HL-60/S4 treated with phorbol 12-myristate 13-acetate at 8.2 ng/mL for 4 days and 3 days (cell line): ENCODE results near the gene PCDHGB2.
"Not testable (repeated sequence)": the region's sequence is repeated elsewhere in the genome, so short reads cannot be mapped to it uniquely, and the experiment has no call there.

ENCODE experiments used
- in situ Hi-C: fragments of 300-500 bp; cut with MboI; formaldehyde crosslinking; loops from 2 replicates; pipeline ENCODE4 v1.15.0; 2022; ENCODE audit warnings: low sequenced_read_pairs

PCDHGB2 gene

GRCh38 chr5:141383345-141383744 lies 23.6 kb downstream of the PCDHGB2 start:
- in situ Hi-C loops = no loop called here

GRCh38 chr5:141384471-141385267 lies 24.9 kb downstream of the PCDHGB2 start:
- in situ Hi-C loops = no loop called here

- in situ Hi-C loops = not testable (repeated sequence)
Observed at GRCh38 chr5:141387557-141388311, 27.9 kb downstream of the PCDHGB2 start, which contains the start of gene PCDHGB4. Gene PCDHGB4 (plus strand): TSS chr5:141387698. CDS start chr5:141387885, 187 bp downstream.

GRCh38 chr5:141388661-141389060 lies 28.9 kb downstream of the PCDHGB2 start:
- in situ Hi-C loops = no loop called here

- in situ Hi-C loops = no loop called here
Observed at GRCh38 chr5:141389153-141390042, 29.6 kb downstream of the PCDHGB2 start.

GRCh38 chr5:141392429-141393198 lies 32.8 kb downstream of the PCDHGB2 start, which contains the start of gene PCDHGA8:
Gene PCDHGA8 (plus strand): TSS chr5:141392633. CDS start chr5:141392814, 181 bp downstream.
- in situ Hi-C loops = no loop called here

- in situ Hi-C loops = no loop called here
Observed at GRCh38 chr5:141393267-141393666, 33.5 kb downstream of the PCDHGB2 start.

GRCh38 chr5:141394401-141395187 lies 34.8 kb downstream of the PCDHGB2 start:
- in situ Hi-C loops = not testable (repeated sequence)

- in situ Hi-C loops = not testable (repeated sequence)
Observed at GRCh38 chr5:141397756-141398551, 38.2 kb downstream of the PCDHGB2 start, which contains the start of gene PCDHGB5. Gene PCDHGB5 (plus strand): TSS chr5:141397947. CDS start chr5:141398128, 181 bp downstream.

- in situ Hi-C loops = no loop called here
Observed at GRCh38 chr5:141398608-141399007, 38.8 kb downstream of the PCDHGB2 start.

- in situ Hi-C loops = no loop called here
Observed at GRCh38 chr5:141399555-141400258, 39.9 kb downstream of the PCDHGB2 start.

- in situ Hi-C loops = no loop called here
Observed at GRCh38 chr5:141402553-141403243, 42.9 kb downstream of the PCDHGB2 start, which contains the start of gene PCDHGA9. Gene PCDHGA9 (plus strand): TSS chr5:141402778. CDS start chr5:141402953, 175 bp downstream.

- in situ Hi-C loops = no loop called here
Observed at GRCh38 chr5:141403387-141403786, 43.6 kb downstream of the PCDHGB2 start.

GRCh38 chr5:141407790-141408505 lies 48.2 kb downstream of the PCDHGB2 start, which contains the start of gene PCDHGB6:
Gene PCDHGB6 (plus strand): TSS chr5:141408021. CDS start chr5:141408203, 182 bp downstream.
- in situ Hi-C loops = not testable (repeated sequence)

GRCh38 chr5:141409598-141410306 lies 50.0 kb downstream of the PCDHGB2 start:
- in situ Hi-C loops = loop anchor here (10.0 kb wide), 2 partner anchors 115 to 145 kb away; no protein-coding TSS in a partner anchor
